Fibroblast of lung (primary cell): ENCODE results near the gene ATP6V0D1. TPM values are rescaled to one million over a fixed set of nuclear protein-coding genes. Genes with fewer than 3 reads are reported as not detected.

ENCODE experiments used
- DNase-seq, 2 donors: peaks; one replicate each; pipeline versions ENCODE4 v3.0.0 to v3.0.0-alpha.2; 2010; ENCODE audit warnings: low read depth in 2 of 2
- H2AFZ ChIP-seq: 2 replicates; pipeline ENCODE4 v1.5.1; 2012; ENCODE audit warnings: low read length, control low read depth, inconsistent platforms
- H3K27ac ChIP-seq: 2 replicates; pipeline ENCODE4 v1.5.1; 2011; ENCODE audit warnings: low read length, control low read depth; ENCODE audit not compliant: insufficient read depth
- H3K27me3 ChIP-seq: 2 replicates; pipeline ENCODE4 v1.5.1; 2011; ENCODE audit warnings: mild to moderate bottlenecking, low read length; ENCODE audit not compliant: control insufficient read depth, insufficient read depth
- H3K36me3 ChIP-seq: 2 replicates; pipeline ENCODE4 v1.5.1; 2011; ENCODE audit warnings: low read length; ENCODE audit not compliant: control insufficient read depth, insufficient read depth
- H3K4me1 ChIP-seq: 2 replicates; pipeline ENCODE4 v1.5.1; 2011; ENCODE audit warnings: low read length; ENCODE audit not compliant: control insufficient read depth, insufficient read depth; ENCODE audit errors: extremely low read depth
- H3K4me2 ChIP-seq: 2 replicates; pipeline ENCODE4 v1.5.1; 2011; ENCODE audit warnings: low read length, control low read depth; ENCODE audit not compliant: insufficient read depth; ENCODE audit errors: extremely low read depth
- H3K4me3 ChIP-seq, 4 experiments: fragments of 200-600 bp in 1 of 4; sonication (generic) in 1 of 4; replicated peaks in 1 of 4; 2 replicates each; pipeline ENCODE4 v1.5.1; 2011 to 2016; ENCODE audit warnings: low read length in 4 of 4, low read depth in 3 of 4, mild to moderate bottlenecking in 3 of 4, control low read depth in 2 of 4, inconsistent platforms in 1 of 4, mixed read lengths in 1 of 4; ENCODE audit not compliant: insufficient read depth in 1 of 4; ENCODE audit errors: control extremely low read depth in 1 of 4
- H3K79me2 ChIP-seq: 2 replicates; pipeline ENCODE4 v1.5.1; 2012; ENCODE audit warnings: mild to moderate bottlenecking, low read length, inconsistent platforms; ENCODE audit not compliant: control insufficient read depth, insufficient read depth
- H3K9ac ChIP-seq: 2 replicates; pipeline ENCODE4 v1.5.1; 2011; ENCODE audit warnings: mild to moderate bottlenecking, low read length, control low read depth; ENCODE audit not compliant: insufficient read depth
- H3K9me3 ChIP-seq: 2 replicates; pipeline ENCODE4 v1.5.1; 2012; ENCODE audit warnings: low read depth, low read length; ENCODE audit not compliant: control insufficient read depth, insufficient read depth
- H4K20me1 ChIP-seq: 2 replicates; pipeline ENCODE4 v1.5.1; 2011; ENCODE audit warnings: low read length; ENCODE audit not compliant: control insufficient read depth, insufficient read depth; ENCODE audit errors: extremely low read depth
- CTCF ChIP-seq, 2 donors: IDR thresholded peaks in 1 of 2; conservative IDR thresholded peaks in 1 of 2; 1 replicate in 1 of 2; 2 replicates in 1 of 2; pipeline ENCODE4 v1.5.1; 2011 to 2012; ENCODE audit warnings: low read length in 2 of 2, control low read depth in 1 of 2, inconsistent platforms in 1 of 2, low read depth in 1 of 2, mild to moderate bottlenecking in 1 of 2
- EZH2 ChIP-seq: IDR thresholded peaks from 2 replicates; pipeline ENCODE4 v1.5.1; 2012; ENCODE audit warnings: low read length, control low read depth, mild to moderate bottlenecking; ENCODE audit errors: missing control alignments
- polyA plus RNA-seq, 2 donors: library from polyadenylated mRNA; depleted of rRNA in 1 of 2; stranded (reverse) in 1 of 2; unstranded in 1 of 2; fragments of >200 nt; gene quantifications; 2 replicates each; pipeline ENCODE4 v1.2.1, GENCODE V29; 2011 to 2012; ENCODE audit warnings: missing spikeins in 1 of 2
- total RNA-seq: library from RNA; depleted of rRNA; stranded (reverse); fragments of >200 nt; gene quantifications from 2 replicates; pipeline ENCODE4 v1.2.1, GENCODE V29; 2014

Gene ATP6V0D1
- total and polyA plus RNA-seq, 2 donors (not counting 1 experiment from before 2014, with no cell fraction given): 91.2 to 183 TPM

GRCh38 chr16:67519242-67519641 lies 38.3 kb upstream of the ATP6V0D1 start:
- peaks cover 16% of the 10 kb centered on the region for H3K4me1 ChIP-seq
- H3K4me2 ChIP-seq: no peak overlapping the region

GRCh38 chr16:67518676-67519075 lies 37.7 kb upstream of the ATP6V0D1 start:
- no peaks in the 10 kb centered on the region for H3K36me3 ChIP-seq
- H2AFZ ChIP-seq: no peak overlapping the region
- no peaks in the 10 kb centered on the region for H4K20me1 ChIP-seq
- no peak overlapping the region for H3K9ac ChIP-seq
- H3K4me1 ChIP-seq: peaks cover 16% of the 10 kb centered on the region
- no peaks in the 10 kb centered on the region for H3K9me3 ChIP-seq
- H3K4me2 ChIP-seq: no peak overlapping the region
- H3K27me3 ChIP-seq: no peaks in the 10 kb centered on the region
- H3K79me2 ChIP-seq: no peaks in the 10 kb centered on the region
- no peak for DNase-seq
- H3K4me3 ChIP-seq: no peak overlapping the region
- no peak overlapping the region for H3K27ac ChIP-seq
- TF ChIP-seq CTCF (conservative IDR thresholded peaks at IDR 0.05 in 1 of 2, IDR thresholded peaks at IDR 0.05 in 1 of 2; ENCODE audit: low read depth in 1 of 2, low read length in 2 of 2) (no peak), EZH2 (no peak)

More at GRCh38 chr16:67519242-67519641, 38.3 kb upstream of the ATP6V0D1 start:
- Histone ChIP-seq H3K27ac (no peak overlapping the region), H3K27me3 (no peaks in the 10 kb centered on the region), H3K4me3 (no peak overlapping the region), H4K20me1 (no peaks in the 10 kb centered on the region), H3K9me3 (no peaks in the 10 kb centered on the region), H3K79me2 (no peaks in the 10 kb centered on the region), H2AFZ (no peak overlapping the region), H3K36me3 (no peaks in the 10 kb centered on the region), H3K9ac (no peak overlapping the region)
- TF ChIP-seq CTCF (conservative IDR thresholded peaks at IDR 0.05 in 1 of 2, IDR thresholded peaks at IDR 0.05 in 1 of 2; ENCODE audit: low read depth in 1 of 2, low read length in 2 of 2): no peak
- no peak for TF ChIP-seq EZH2
- DNase-seq: no peak

- no peak overlapping the region for H3K27ac ChIP-seq
- no peak overlapping the region for H3K4me3 ChIP-seq
- H2AFZ ChIP-seq: no peak overlapping the region
- H3K36me3 ChIP-seq: no peaks in the 10 kb centered on the region
- peaks cover 16% of the 10 kb centered on the region for H3K4me1 ChIP-seq
- no peaks in the 10 kb centered on the region for H3K79me2 ChIP-seq
- H3K4me2 ChIP-seq: no peak overlapping the region
- no peaks in the 10 kb centered on the region for H4K20me1 ChIP-seq
- TF ChIP-seq CTCF (conservative IDR thresholded peaks at IDR 0.05 in 1 of 2, IDR thresholded peaks at IDR 0.05 in 1 of 2; ENCODE audit: low read depth in 1 of 2, low read length in 2 of 2) (no peak), EZH2 (no peak)
- H3K27me3 ChIP-seq: no peaks in the 10 kb centered on the region
- no peak for DNase-seq
- H3K9ac ChIP-seq: no peak overlapping the region
- no peaks in the 10 kb centered on the region for H3K9me3 ChIP-seq
These were observed 36.9 kb upstream of the ATP6V0D1 start for GRCh38 chr16:67517661-67518423.
